HL-60 (cell line): ENCODE measurements around the gene CLIC4.

Source experiments
- DNase-seq, 2 experiments: peaks; one replicate each; pipeline ENCODE4 v3.0.0-alpha.2; 2010 to 2020; ENCODE audit warnings: low read depth in 1 of 2, low spot score in 1 of 2
- H3K27ac ChIP-seq: fragments of 250-450 bp; sonication (Bioruptor Pico); replicated peaks from 2 replicates; pipeline ENCODE4 v1.5.1; 2020; ENCODE audit warnings: mild to moderate bottlenecking, moderate library complexity
- H3K27me3 ChIP-seq: fragments of 250-450 bp; sonication (Bioruptor Pico); 2 replicates; pipeline ENCODE4 v1.5.1; 2021; ENCODE audit warnings: mild to moderate bottlenecking, moderate library complexity; ENCODE audit not compliant: insufficient read depth, poor library complexity, severe bottlenecking
- H3K4me3 ChIP-seq: replicated peaks from 2 replicates; pipeline ENCODE4 v1.5.1; 2011; ENCODE audit warnings: mild to moderate bottlenecking, control low read depth, low read length; ENCODE audit not compliant: insufficient read depth
- CTCF ChIP-seq: IDR thresholded peaks from one replicate; pipeline ENCODE4 v1.5.1; 2011; ENCODE audit warnings: low read length, control low read depth, inconsistent platforms; ENCODE audit not compliant: insufficient read depth
- GABPA ChIP-seq: IDR thresholded peaks from 2 replicates; pipeline ENCODE4 v1.6.1; 2012; ENCODE audit warnings: low read depth
- POLR2AphosphoS5 ChIP-seq: IDR thresholded peaks from 2 replicates; pipeline ENCODE4 v1.6.1; 2012; ENCODE audit warnings: low read depth
- REST ChIP-seq: IDR thresholded peaks from 2 replicates; pipeline ENCODE4 v1.6.1; 2012; ENCODE audit warnings: low read depth; ENCODE audit not compliant: insufficient replicate concordance
- SPI1 ChIP-seq: IDR thresholded peaks from 2 replicates; pipeline ENCODE4 v1.6.1; 2012; ENCODE audit warnings: low read depth, mild to moderate bottlenecking, borderline replicate concordance

The CLIC4 gene

GRCh38 chr1:24867084-24867870 is 122.0 kb downstream of the CLIC4 start:
- TF ChIP-seq SPI1 = no peak
- no peak for TF ChIP-seq CTCF
- no peak for TF ChIP-seq POLR2AphosphoS5
- TF ChIP-seq GABPA = no peak
- no peak for TF ChIP-seq REST

GRCh38 chr1:24868016-24868875 is 123.0 kb downstream of the CLIC4 start:
- no peaks in the 10 kb centered on the region for H3K27me3 ChIP-seq
- TF ChIP-seq REST (no peak), GABPA (no peak), SPI1 (no peak), CTCF (no peak), POLR2AphosphoS5 (no peak)
- H3K27ac ChIP-seq = no peak overlapping the region
- DNase-seq = no peak
- no peak overlapping the region for H3K4me3 ChIP-seq

More at GRCh38 chr1:24867084-24867870, 122.0 kb downstream of the CLIC4 start:
- Histone ChIP-seq H3K27me3 (no peaks in the 10 kb centered on the region), H3K27ac (no peak overlapping the region), H3K4me3 (no peak overlapping the region)
- DNase-seq = no peak

GRCh38 chr1:24870551-24871195 is 125.4 kb downstream of the CLIC4 start:
- no peak overlapping the region for H3K27ac ChIP-seq
- H3K27me3 ChIP-seq = no peaks in the 10 kb centered on the region
- no peak for DNase-seq
- H3K4me3 ChIP-seq = no peak overlapping the region
- TF ChIP-seq CTCF (no peak), REST (no peak), SPI1 (no peak), GABPA (no peak), POLR2AphosphoS5 (no peak)
